ENCODE results near the gene ZRANB3.

The ZRANB3 gene

DNA sequence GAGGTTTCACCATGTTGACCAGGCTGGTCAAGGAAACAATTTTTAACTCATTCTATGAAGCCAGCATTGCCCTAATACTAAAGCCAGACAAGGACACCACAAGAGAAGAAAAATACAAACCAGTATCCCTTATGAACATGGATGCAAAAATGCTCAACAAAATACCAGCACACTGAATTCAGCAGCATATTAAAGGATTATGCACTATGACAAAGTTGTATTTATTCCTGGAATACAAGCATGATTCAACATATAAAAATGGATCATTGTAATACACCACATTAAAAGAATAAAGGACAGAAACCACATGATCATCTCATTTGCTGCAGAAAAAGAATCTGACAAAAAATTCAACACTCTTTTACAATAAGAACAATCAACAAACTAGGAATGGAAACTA is 340.2 kb downstream of the ZRANB3 start:
- Histone ChIP-seq H3K9ac (ENCODE audit: low read depth, low read length) (no peak overlapping the region), H3K36me3 (ENCODE audit: insufficient read depth, low read depth, low read length) (no peaks in the 10 kb centered on the region), H3K9me3 (ENCODE audit: insufficient read depth, low read depth, low read length) (no peaks in the 10 kb centered on the region; the same call in 1 of the 2 replicates), H3K4me3 (ENCODE audit: low read length) (no peak overlapping the region), H3K27me3 (ENCODE audit: insufficient read depth, low read length) (no peaks in the 10 kb centered on the region), H3K4me1 (ENCODE audit: insufficient read depth, low read length) (no peaks in the 10 kb centered on the region), H3K27ac (ENCODE audit: low read length) (no peak overlapping the region)

- Histone ChIP-seq H3K4me3 (ENCODE audit: low read length) (no peak overlapping the region), H3K27ac (ENCODE audit: low read length) (no peak overlapping the region), H3K4me1 (ENCODE audit: insufficient read depth, low read length) (no peaks in the 10 kb centered on the region), H3K9me3 (ENCODE audit: insufficient read depth, low read depth, low read length) (no peaks in the 10 kb centered on the region; the same call in 1 of the 2 replicates), H3K36me3 (ENCODE audit: insufficient read depth, low read depth, low read length) (no peaks in the 10 kb centered on the region), H3K9ac (ENCODE audit: low read depth, low read length) (no peak overlapping the region), H3K27me3 (ENCODE audit: insufficient read depth, low read length) (no peaks in the 10 kb centered on the region)
These were observed 341.9 kb downstream of the ZRANB3 start for GRCh38 chr2:135189148-135189547.

DNA sequence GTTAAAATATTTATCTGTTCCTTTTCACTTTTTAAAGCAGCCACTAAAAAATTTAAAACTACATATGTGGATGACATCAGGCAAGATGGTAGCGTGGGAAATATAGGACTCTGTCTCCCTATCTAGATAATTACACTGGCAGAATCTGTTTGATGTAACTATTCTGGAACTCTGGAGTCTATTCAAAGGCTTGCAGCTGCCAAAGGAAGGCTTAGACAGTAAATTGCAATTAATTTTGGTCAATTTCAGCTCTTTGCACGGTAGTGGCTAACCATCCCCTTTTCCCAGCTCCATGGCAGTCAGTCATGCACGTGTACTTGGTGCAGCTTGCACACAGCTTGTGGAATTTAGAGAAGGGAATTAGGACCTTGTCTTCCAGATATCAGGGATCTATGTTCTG is 343.7 kb downstream of the ZRANB3 start:
- Histone ChIP-seq H3K9me3 (ENCODE audit: insufficient read depth, low read depth, low read length) (no peaks in the 10 kb centered on the region; the same call in 1 of the 2 replicates), H3K27me3 (ENCODE audit: insufficient read depth, low read length) (no peaks in the 10 kb centered on the region), H3K27ac (ENCODE audit: low read length) (no peak overlapping the region), H3K4me3 (ENCODE audit: low read length) (no peak overlapping the region), H3K4me1 (ENCODE audit: insufficient read depth, low read length) (no peaks in the 10 kb centered on the region; the same call in 1 of the 2 replicates), H3K36me3 (ENCODE audit: insufficient read depth, low read depth, low read length) (no peaks in the 10 kb centered on the region), H3K9ac (ENCODE audit: low read depth, low read length) (no peak overlapping the region)

DNA sequence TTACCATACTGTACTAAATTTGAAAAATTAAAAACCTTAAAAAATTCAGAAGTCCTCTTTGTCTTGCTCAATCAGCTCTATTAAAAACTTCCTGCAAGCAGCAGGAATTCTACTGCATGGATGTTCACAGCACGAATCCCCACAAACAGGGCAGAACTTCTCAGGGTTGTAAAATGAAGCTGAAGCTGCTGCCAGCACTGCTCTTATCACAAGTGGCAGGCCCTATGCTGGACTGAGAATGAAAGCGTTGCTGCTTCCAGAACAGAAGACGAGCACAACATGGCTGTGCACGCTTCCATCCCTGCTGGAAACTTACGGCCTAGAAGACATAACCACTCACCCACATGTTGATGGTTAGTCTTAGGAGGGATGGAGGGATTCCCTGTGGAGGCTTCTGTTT is 345.0 kb downstream of the ZRANB3 start:
- H3K36me3 ChIP-seq (ENCODE audit: insufficient read depth, low read depth, low read length), result no peaks in the 10 kb centered on the region
- no peak overlapping the region for H3K27ac ChIP-seq (ENCODE audit: low read length)
- no peaks in the 10 kb centered on the region for H3K27me3 ChIP-seq (ENCODE audit: insufficient read depth, low read length)
- H3K4me1 ChIP-seq (ENCODE audit: insufficient read depth, low read length), result no peaks in the 10 kb centered on the region; the same call in 1 of the 2 replicates
- no peaks in the 10 kb centered on the region for H3K9me3 ChIP-seq (ENCODE audit: insufficient read depth, low read depth, low read length)
- no peak overlapping the region for H3K4me3 ChIP-seq (ENCODE audit: low read length)
- no peak overlapping the region for H3K9ac ChIP-seq (ENCODE audit: low read depth, low read length)

GRCh38 chr2:135183822-135184221 is 347.2 kb downstream of the ZRANB3 start:
- Histone ChIP-seq H3K4me1 (ENCODE audit: insufficient read depth, low read length) (no peaks in the 10 kb centered on the region; the same call in 1 of the 2 replicates), H3K9me3 (ENCODE audit: insufficient read depth, low read depth, low read length) (no peaks in the 10 kb centered on the region), H3K27me3 (ENCODE audit: insufficient read depth, low read length) (no peaks in the 10 kb centered on the region), H3K27ac (ENCODE audit: low read length) (no peak overlapping the region), H3K4me3 (ENCODE audit: low read length) (no peak overlapping the region), H3K9ac (ENCODE audit: low read depth, low read length) (no peak overlapping the region), H3K36me3 (ENCODE audit: insufficient read depth, low read depth, low read length) (no peaks in the 10 kb centered on the region)

GRCh38 chr2:135182601-135183000 is 348.4 kb downstream of the ZRANB3 start:
- no peaks in the 10 kb centered on the region for H3K36me3 ChIP-seq (ENCODE audit: insufficient read depth, low read depth, low read length)
- H3K9me3 ChIP-seq (ENCODE audit: insufficient read depth, low read depth, low read length), result 0 out of 2 replicates have a peak, but pooled peaks cover under 1% of the 10 kb centered on the region
- H3K4me3 ChIP-seq (ENCODE audit: low read length), result no peak overlapping the region
- H3K4me1 ChIP-seq (ENCODE audit: insufficient read depth, low read length), result no peaks in the 10 kb centered on the region; the same call in 1 of the 2 replicates
- H3K9ac ChIP-seq (ENCODE audit: low read depth, low read length), result no peak overlapping the region
- H3K27me3 ChIP-seq (ENCODE audit: insufficient read depth, low read length), result no peaks in the 10 kb centered on the region
- H3K27ac ChIP-seq (ENCODE audit: low read length), result no peak overlapping the region

- no peaks in the 10 kb centered on the region for H3K27me3 ChIP-seq (ENCODE audit: insufficient read depth, low read length)
- H3K9me3 ChIP-seq (ENCODE audit: insufficient read depth, low read depth, low read length), result 0 out of 2 replicates have a peak, but pooled peaks cover 5% of the 10 kb centered on the region
- H3K9ac ChIP-seq (ENCODE audit: low read depth, low read length), result 0 out of 2 replicates have a peak overlapping the region, but pooled peaks have one; percentile 2
- no peak overlapping the region for H3K27ac ChIP-seq (ENCODE audit: low read length)
- no peak overlapping the region for H3K4me3 ChIP-seq (ENCODE audit: low read length)
- H3K36me3 ChIP-seq (ENCODE audit: insufficient read depth, low read depth, low read length), result no peaks in the 10 kb centered on the region
- no peaks in the 10 kb centered on the region; the same call in 1 of the 2 replicates for H3K4me1 ChIP-seq (ENCODE audit: insufficient read depth, low read length)
These were observed 348.8 kb downstream of the ZRANB3 start for GRCh38 chr2:135182190-135182589.

GRCh38 chr2:135179689-135180088 is 351.3 kb downstream of the ZRANB3 start:
- Histone ChIP-seq H3K4me3 (ENCODE audit: low read length) (no peak overlapping the region), H3K4me1 (ENCODE audit: insufficient read depth, low read length) (no peaks in the 10 kb centered on the region; the same call in 1 of the 2 replicates)

DNA sequence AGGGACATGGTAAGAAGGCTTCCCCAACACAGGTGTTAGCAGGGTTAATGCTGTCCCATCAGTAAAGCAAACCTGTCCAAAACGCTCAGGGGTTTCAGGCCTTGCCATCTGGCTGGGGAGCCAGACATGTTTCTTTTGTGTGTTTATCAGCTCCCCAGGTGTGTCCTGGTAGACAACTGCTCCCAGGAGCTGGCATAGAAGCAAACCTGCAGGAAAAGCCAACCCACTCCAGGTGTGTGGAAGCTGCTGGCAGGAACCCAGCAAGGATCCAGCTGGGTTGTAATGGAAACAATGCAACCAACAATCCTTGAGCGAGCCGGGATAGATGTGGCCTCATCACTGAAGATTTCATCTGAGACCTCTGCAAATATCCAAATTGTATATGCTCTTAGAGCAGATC is 355.8 kb downstream of the ZRANB3 start:
- no peak overlapping the region for H3K9ac ChIP-seq (ENCODE audit: low read depth, low read length)
- H3K36me3 ChIP-seq (ENCODE audit: insufficient read depth, low read depth, low read length), result peaks cover 29% of the 10 kb centered on the region
- peaks cover 11% of the 10 kb centered on the region for H3K9me3 ChIP-seq (ENCODE audit: insufficient read depth, low read depth, low read length)
- H3K4me1 ChIP-seq (ENCODE audit: insufficient read depth, low read length), result no peaks in the 10 kb centered on the region
- H3K27ac ChIP-seq (ENCODE audit: low read length), result no peak overlapping the region
- H3K4me3 ChIP-seq (ENCODE audit: low read length), result no peak overlapping the region
- no peaks in the 10 kb centered on the region for H3K27me3 ChIP-seq (ENCODE audit: insufficient read depth, low read length)

More at GRCh38 chr2:135179689-135180088, 351.3 kb downstream of the ZRANB3 start:
- peaks cover 13% of the 10 kb centered on the region; the same call in 1 of the 2 replicates for H3K36me3 ChIP-seq (ENCODE audit: insufficient read depth, low read depth, low read length)
- H3K9me3 ChIP-seq (ENCODE audit: insufficient read depth, low read depth, low read length), result peaks cover 11% of the 10 kb centered on the region
- no peaks in the 10 kb centered on the region for H3K27me3 ChIP-seq (ENCODE audit: insufficient read depth, low read length)
- no peak overlapping the region for H3K27ac ChIP-seq (ENCODE audit: low read length)
- no peak overlapping the region for H3K9ac ChIP-seq (ENCODE audit: low read depth, low read length)

- Histone ChIP-seq H3K9ac (ENCODE audit: low read depth, low read length) (no peak overlapping the region), H3K9me3 (ENCODE audit: insufficient read depth, low read depth, low read length) (peaks cover 11% of the 10 kb centered on the region), H3K27me3 (ENCODE audit: insufficient read depth, low read length) (no peaks in the 10 kb centered on the region), H3K27ac (ENCODE audit: low read length) (no peak overlapping the region), H3K4me3 (ENCODE audit: low read length) (no peak overlapping the region), H3K4me1 (ENCODE audit: insufficient read depth, low read length) (no peaks in the 10 kb centered on the region), H3K36me3 (ENCODE audit: insufficient read depth, low read depth, low read length) (peaks cover 33% of the 10 kb centered on the region)
These were observed 356.3 kb downstream of the ZRANB3 start for GRCh38 chr2:135174810-135175093.

DNA sequence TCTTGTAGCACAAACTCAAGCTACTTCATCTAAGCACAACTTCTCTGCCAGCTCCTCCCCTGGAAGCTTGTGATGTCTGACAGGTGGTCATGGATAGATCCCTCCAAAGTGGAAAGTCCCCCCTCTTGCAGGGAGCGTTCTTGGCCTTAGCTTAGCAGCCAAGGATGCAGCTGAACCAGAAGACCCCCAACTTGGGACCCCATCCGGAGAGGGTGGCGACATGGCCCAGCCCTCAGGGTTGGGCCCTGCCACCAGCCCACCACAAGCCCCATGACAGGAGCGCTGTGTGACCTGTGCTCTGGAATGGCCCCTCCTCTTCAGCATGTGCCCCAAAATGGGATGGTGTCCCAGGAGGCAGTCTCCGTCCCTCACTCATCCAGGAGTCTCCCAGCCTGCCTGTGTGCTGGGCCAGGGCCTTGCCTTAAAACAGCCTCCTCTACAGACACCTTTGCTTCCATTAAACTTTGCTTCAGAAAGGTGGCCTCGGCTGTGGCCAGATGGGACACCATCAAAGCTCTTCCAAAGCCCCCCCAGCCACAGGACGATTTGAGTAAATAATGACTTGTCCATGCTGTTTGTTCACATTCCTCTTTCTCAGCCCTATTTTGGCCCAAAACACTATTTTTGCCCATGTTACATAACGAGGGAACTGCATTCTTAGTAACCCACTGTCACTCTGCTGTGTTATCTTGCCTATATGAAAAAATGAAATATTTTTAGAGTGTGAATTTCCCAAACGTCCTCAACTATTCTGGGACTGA is 356.8 kb downstream of the ZRANB3 start:
- Histone ChIP-seq H3K36me3 (ENCODE audit: insufficient read depth, low read depth, low read length) (peaks cover 38% of the 10 kb centered on the region), H3K27ac (ENCODE audit: low read length) (no peak overlapping the region), H3K9me3 (ENCODE audit: insufficient read depth, low read depth, low read length) (peaks cover 11% of the 10 kb centered on the region), H3K4me1 (ENCODE audit: insufficient read depth, low read length) (no peaks in the 10 kb centered on the region), H3K27me3 (ENCODE audit: insufficient read depth, low read length) (no peaks in the 10 kb centered on the region), H3K4me3 (ENCODE audit: low read length) (no peak overlapping the region), H3K9ac (ENCODE audit: low read depth, low read length) (no peak overlapping the region)

Measured in iPS-20b (cell line).